HL-60 (cell line): Measurements from ENCODE around the gene OSBPL3.

Experiments used
- DNase-seq, 2 experiments: peaks; one replicate each; pipeline ENCODE4 v3.0.0-alpha.2; 2010 to 2020; ENCODE audit warnings: low read depth in 1 of 2, low spot score in 1 of 2
- H3K27ac ChIP-seq: fragments of 250-450 bp; sonication (Bioruptor Pico); replicated peaks from 2 replicates; pipeline ENCODE4 v1.5.1; 2020; ENCODE audit warnings: mild to moderate bottlenecking, moderate library complexity
- H3K27me3 ChIP-seq: fragments of 250-450 bp; sonication (Bioruptor Pico); 2 replicates; pipeline ENCODE4 v1.5.1; 2021; ENCODE audit warnings: mild to moderate bottlenecking, moderate library complexity; ENCODE audit not compliant: insufficient read depth, poor library complexity, severe bottlenecking
- H3K4me3 ChIP-seq: replicated peaks from 2 replicates; pipeline ENCODE4 v1.5.1; 2011; ENCODE audit warnings: mild to moderate bottlenecking, control low read depth, low read length; ENCODE audit not compliant: insufficient read depth
- GABPA ChIP-seq: IDR thresholded peaks from 2 replicates; pipeline ENCODE4 v1.6.1; 2012; ENCODE audit warnings: low read depth
- POLR2AphosphoS5 ChIP-seq: IDR thresholded peaks from 2 replicates; pipeline ENCODE4 v1.6.1; 2012; ENCODE audit warnings: low read depth
- SPI1 ChIP-seq: IDR thresholded peaks from 2 replicates; pipeline ENCODE4 v1.6.1; 2012; ENCODE audit warnings: low read depth, mild to moderate bottlenecking, borderline replicate concordance
- TF ChIP-seq, protein P1 (sequence below): IDR thresholded peaks from 2 replicates; pipeline ENCODE4 v1.6.1; 2012; ENCODE audit warnings: low read depth; ENCODE audit not compliant: insufficient replicate concordance
- TF ChIP-seq, protein P2 (sequence below): IDR thresholded peaks from one replicate; pipeline ENCODE4 v1.5.1; 2011; ENCODE audit warnings: low read length, control low read depth, inconsistent platforms; ENCODE audit not compliant: insufficient read depth

The OSBPL3 gene

DNA sequence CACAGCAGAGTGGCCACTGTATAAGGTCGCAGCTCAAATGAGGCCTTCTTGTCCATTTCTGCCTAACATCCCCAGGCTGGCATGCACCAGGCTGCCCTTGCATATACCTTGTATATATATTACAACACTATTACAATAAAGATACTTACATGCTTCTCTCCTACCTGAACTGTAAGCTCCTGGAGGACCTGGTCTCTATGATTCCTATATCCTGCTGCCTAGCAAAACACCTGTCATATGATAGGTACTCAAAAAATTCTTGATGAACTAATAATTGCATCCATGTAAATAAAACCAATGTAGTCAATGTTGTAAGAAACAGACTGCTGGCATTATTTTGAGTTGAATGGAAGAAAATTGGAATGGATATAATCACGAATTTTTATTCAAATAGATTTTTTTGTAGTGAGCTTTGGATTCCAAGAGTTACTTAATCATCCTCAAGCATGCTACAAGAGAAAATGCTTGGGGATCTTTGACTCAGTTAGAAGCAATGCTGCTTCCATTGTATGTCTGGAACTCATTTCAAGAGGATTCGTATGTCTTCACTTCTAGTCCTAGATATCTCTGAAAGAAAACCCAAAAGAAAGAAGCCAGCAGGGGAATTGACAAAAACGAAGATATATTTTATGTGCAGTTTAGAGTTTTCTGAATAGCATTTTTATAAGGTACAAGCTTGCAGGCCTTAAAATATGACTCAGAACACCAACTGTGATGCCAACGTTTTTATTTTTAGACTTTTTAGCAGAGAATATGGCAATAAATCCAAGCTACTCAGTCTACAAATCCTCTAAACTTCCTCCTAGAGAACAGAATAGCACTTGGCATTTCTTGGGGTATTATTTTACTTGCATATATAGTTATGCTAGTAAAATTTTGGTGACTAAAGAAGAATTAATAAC, 53.1 kb downstream of the OSBPL3 start:
- H3K27me3 ChIP-seq, result no peaks in the 10 kb centered on the region
- no peak for DNase-seq
- TF ChIP-seq, protein P1, sequence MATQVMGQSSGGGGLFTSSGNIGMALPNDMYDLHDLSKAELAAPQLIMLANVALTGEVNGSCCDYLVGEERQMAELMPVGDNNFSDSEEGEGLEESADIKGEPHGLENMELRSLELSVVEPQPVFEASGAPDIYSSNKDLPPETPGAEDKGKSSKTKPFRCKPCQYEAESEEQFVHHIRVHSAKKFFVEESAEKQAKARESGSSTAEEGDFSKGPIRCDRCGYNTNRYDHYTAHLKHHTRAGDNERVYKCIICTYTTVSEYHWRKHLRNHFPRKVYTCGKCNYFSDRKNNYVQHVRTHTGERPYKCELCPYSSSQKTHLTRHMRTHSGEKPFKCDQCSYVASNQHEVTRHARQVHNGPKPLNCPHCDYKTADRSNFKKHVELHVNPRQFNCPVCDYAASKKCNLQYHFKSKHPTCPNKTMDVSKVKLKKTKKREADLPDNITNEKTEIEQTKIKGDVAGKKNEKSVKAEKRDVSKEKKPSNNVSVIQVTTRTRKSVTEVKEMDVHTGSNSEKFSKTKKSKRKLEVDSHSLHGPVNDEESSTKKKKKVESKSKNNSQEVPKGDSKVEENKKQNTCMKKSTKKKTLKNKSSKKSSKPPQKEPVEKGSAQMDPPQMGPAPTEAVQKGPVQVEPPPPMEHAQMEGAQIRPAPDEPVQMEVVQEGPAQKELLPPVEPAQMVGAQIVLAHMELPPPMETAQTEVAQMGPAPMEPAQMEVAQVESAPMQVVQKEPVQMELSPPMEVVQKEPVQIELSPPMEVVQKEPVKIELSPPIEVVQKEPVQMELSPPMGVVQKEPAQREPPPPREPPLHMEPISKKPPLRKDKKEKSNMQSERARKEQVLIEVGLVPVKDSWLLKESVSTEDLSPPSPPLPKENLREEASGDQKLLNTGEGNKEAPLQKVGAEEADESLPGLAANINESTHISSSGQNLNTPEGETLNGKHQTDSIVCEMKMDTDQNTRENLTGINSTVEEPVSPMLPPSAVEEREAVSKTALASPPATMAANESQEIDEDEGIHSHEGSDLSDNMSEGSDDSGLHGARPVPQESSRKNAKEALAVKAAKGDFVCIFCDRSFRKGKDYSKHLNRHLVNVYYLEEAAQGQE, result no peak
- no peak for TF ChIP-seq GABPA
- TF ChIP-seq SPI1, result no peak
- no peak for TF ChIP-seq POLR2AphosphoS5
- TF ChIP-seq, protein P2, sequence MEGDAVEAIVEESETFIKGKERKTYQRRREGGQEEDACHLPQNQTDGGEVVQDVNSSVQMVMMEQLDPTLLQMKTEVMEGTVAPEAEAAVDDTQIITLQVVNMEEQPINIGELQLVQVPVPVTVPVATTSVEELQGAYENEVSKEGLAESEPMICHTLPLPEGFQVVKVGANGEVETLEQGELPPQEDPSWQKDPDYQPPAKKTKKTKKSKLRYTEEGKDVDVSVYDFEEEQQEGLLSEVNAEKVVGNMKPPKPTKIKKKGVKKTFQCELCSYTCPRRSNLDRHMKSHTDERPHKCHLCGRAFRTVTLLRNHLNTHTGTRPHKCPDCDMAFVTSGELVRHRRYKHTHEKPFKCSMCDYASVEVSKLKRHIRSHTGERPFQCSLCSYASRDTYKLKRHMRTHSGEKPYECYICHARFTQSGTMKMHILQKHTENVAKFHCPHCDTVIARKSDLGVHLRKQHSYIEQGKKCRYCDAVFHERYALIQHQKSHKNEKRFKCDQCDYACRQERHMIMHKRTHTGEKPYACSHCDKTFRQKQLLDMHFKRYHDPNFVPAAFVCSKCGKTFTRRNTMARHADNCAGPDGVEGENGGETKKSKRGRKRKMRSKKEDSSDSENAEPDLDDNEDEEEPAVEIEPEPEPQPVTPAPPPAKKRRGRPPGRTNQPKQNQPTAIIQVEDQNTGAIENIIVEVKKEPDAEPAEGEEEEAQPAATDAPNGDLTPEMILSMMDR, result no peak
- H3K27ac ChIP-seq, result no peak overlapping the region
- H3K4me3 ChIP-seq, result no peak overlapping the region

DNA sequence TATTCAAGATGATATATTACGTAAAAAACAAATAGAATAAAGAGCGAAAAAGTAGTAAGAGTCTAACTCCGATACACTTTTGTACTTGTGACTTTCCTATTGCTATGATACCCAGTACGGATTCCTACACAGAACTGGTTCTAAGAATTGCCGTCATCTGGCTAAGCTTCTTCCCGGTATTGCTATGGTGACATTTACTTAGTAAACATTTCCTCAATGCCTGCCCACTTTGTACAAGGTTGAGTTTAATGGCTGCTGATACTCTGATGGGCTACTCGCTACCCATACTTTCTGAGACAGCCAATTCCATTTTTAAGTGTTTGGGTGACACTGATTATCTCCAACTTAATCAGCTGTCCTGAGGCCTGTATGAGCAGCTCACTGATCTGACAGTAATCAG, 55.6 kb downstream of the OSBPL3 start:
- no peak overlapping the region for H3K4me3 ChIP-seq
- H3K27me3 ChIP-seq, result no peaks in the 10 kb centered on the region
- no peak for DNase-seq
- no peak overlapping the region for H3K27ac ChIP-seq
- TF ChIP-seq GABPA (no peak), SPI1 (no peak), POLR2AphosphoS5 (no peak)
- TF ChIP-seq, protein P1, result no peak
- TF ChIP-seq, protein P2, result no peak

DNA sequence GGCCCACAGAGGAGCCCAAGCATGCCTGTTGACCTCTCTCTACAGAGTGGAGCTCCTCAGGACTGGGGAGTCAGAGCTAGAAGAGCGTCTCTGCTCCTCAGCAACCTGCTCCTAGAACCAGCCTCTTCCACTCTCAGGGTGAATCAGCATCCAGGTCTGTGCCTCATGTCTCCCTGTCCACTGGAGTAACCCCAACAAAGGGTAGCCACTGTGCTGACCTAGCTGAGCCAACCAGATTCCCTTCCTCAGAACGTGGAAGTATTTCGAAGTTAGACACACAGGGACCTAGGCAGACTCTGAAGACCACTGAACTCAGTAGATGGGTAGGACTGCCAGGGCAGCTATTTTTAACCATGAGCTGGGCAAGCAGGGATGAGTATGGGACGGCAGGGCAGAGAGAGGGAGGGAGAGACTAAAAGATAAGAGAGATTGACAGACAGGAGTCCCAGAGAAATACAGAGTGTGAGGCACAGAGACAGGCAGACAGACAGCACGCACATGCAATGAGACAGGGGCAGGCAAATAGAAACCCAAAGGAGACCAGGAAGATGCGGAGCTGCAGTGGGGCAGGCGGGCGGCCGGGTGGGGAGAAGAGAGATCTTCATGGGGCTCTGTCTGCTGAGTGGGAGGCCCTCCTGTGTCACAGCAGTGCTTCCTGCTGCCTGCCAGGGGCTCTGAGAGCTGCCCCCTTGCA, 56.7 kb downstream of the OSBPL3 start:
- H3K27ac ChIP-seq, result no peak overlapping the region
- no peak overlapping the region for H3K4me3 ChIP-seq
- TF ChIP-seq POLR2AphosphoS5 (no peak), SPI1 (no peak), GABPA (no peak)
- TF ChIP-seq, protein P2, result no peak
- TF ChIP-seq, protein P1, result no peak
- DNase-seq, result no peak
- no peaks in the 10 kb centered on the region for H3K27me3 ChIP-seq
